Inflammatory macrophage (primary cell): ENCODE measurements around the gene LAP3.
A peak's percentile ranks its signal among the peaks of the same experiment; 100 is the strongest.
"Not testable (repeated sequence)": the region's sequence is repeated elsewhere in the genome, so short reads cannot be mapped to it uniquely, and the experiment has no call there.

ENCODE experiments used
- DNase-seq, 2 donors: peaks; one replicate each; pipeline ENCODE4 v3.0.0-alpha.2; 2020 to 2022
- total RNA-seq, 18 experiments: gene quantifications; one replicate each; lab custom pipeline; 2026; ENCODE audit warnings: mixed read lengths in 6 of 18, inconsistent platforms in 2 of 18; lab: John Stamatoyannopoulos, UW

LAP3 gene
- total RNA-seq, result 181 to 692 (median 260) reads per million in 18 experiments

- peak; percentile 98 to 99 for DNase-seq
Observed at GRCh38 chr4:17576932-17577664, at the start of gene LAP3. LAP3 (plus strand) TSS chr4:17577198; CDS start chr4:17577466, 268 bp downstream.

- DNase-seq, result no peak
Observed at GRCh38 chr4:17528551-17529165, 48.3 kb upstream of the LAP3 start.

GRCh38 chr4:17531538-17532285 lies 45.3 kb upstream of the LAP3 start:
- peak; percentile 64 to 85 for DNase-seq

- DNase-seq, result no peak
Observed at GRCh38 chr4:17534705-17535104, 42.3 kb upstream of the LAP3 start.

GRCh38 chr4:17535242-17535641 lies 41.8 kb upstream of the LAP3 start:
- DNase-seq, result no peak

GRCh38 chr4:17535906-17536305 lies 41.1 kb upstream of the LAP3 start:
- no peak for DNase-seq

GRCh38 chr4:17537060-17537459 lies 39.9 kb upstream of the LAP3 start:
- not testable (repeated sequence) for DNase-seq

GRCh38 chr4:17544205-17544604 lies 32.8 kb upstream of the LAP3 start:
- DNase-seq, result peak; percentile 70 to 80

GRCh38 chr4:17544831-17545234 lies 32.2 kb upstream of the LAP3 start:
- no peak for DNase-seq

- no peak for DNase-seq
Observed at GRCh38 chr4:17545374-17546140, 31.4 kb upstream of the LAP3 start.

- DNase-seq, result no peak
Observed at GRCh38 chr4:17546222-17546621, 30.8 kb upstream of the LAP3 start.

GRCh38 chr4:17546678-17547077 lies 30.3 kb upstream of the LAP3 start:
- DNase-seq, result no peak

GRCh38 chr4:17550549-17550948 lies 26.4 kb upstream of the LAP3 start:
- DNase-seq, result no peak

GRCh38 chr4:17552427-17552826 lies 24.6 kb upstream of the LAP3 start:
- DNase-seq, result no peak

GRCh38 chr4:17554568-17554967 lies 22.4 kb upstream of the LAP3 start:
- no peak for DNase-seq

- no peak for DNase-seq
Observed at GRCh38 chr4:17556498-17556897, 20.5 kb upstream of the LAP3 start.

- no peak for DNase-seq
Observed at GRCh38 chr4:17557880-17558279, 19.1 kb upstream of the LAP3 start.

GRCh38 chr4:17558941-17559708 lies 17.9 kb upstream of the LAP3 start:
- DNase-seq, result no peak

GRCh38 chr4:17559709-17560048 lies 17.3 kb upstream of the LAP3 start:
- no peak for DNase-seq

- DNase-seq, result no peak
Observed at GRCh38 chr4:17560065-17560673, 16.8 kb upstream of the LAP3 start.

- DNase-seq, result peak; percentile 74 to 83
Observed at GRCh38 chr4:17561195-17561909, 15.6 kb upstream of the LAP3 start.
